IMR-90 (cell line): ENCODE data around the gene PLBD2.

Experiments used
- CEBPB ChIP-seq: IDR thresholded peaks from 2 replicates; pipeline ENCODE4 v1.6.1; 2012; ENCODE audit warnings: low read depth, low read length, improper control_type of control experiment
- CTCF ChIP-seq: conservative IDR thresholded peaks from 2 replicates; pipeline ENCODE4 v1.5.1; 2012; ENCODE audit warnings: mild to moderate bottlenecking, low read depth, low read length, improper control_type of control experiment
- MAZ ChIP-seq: IDR thresholded peaks from 2 replicates; pipeline ENCODE4 v1.6.1; 2012; ENCODE audit warnings: low read depth, mild to moderate bottlenecking, low read length, improper control_type of control experiment, moderate library complexity, borderline replicate concordance
- MXI1 ChIP-seq: IDR thresholded peaks from 2 replicates; pipeline ENCODE4 v1.6.1; 2012; ENCODE audit warnings: low read depth, mild to moderate bottlenecking, low read length, moderate library complexity, borderline replicate concordance
- POLR2A ChIP-seq: IDR thresholded peaks from 2 replicates; pipeline ENCODE4 v1.6.1; 2012; ENCODE audit warnings: mild to moderate bottlenecking, low read depth, low read length
- RAD21 ChIP-seq: IDR thresholded peaks from 2 replicates; pipeline ENCODE4 v1.6.1; 2012; ENCODE audit warnings: low read length, improper control_type of control experiment
- RCOR1 ChIP-seq: IDR thresholded peaks from 2 replicates; pipeline ENCODE4 v1.6.1; 2012; ENCODE audit warnings: mild to moderate bottlenecking, low read length, improper control_type of control experiment; ENCODE audit not compliant: insufficient replicate concordance
- RFX5 ChIP-seq: IDR thresholded peaks from 2 replicates; pipeline ENCODE4 v1.8.0; 2012; ENCODE audit warnings: low read depth, mild to moderate bottlenecking, low read length, moderate library complexity
- SMC3 ChIP-seq: fragments of 150-350 bp; IDR thresholded peaks from 2 replicates; pipeline ENCODE4 v1.6.1; 2016; ENCODE audit warnings: low read depth, mild to moderate bottlenecking, antibody characterized with exemption, low read length, moderate library complexity
- USF2 ChIP-seq: fragments of 150-350 bp; IDR thresholded peaks from 2 replicates; pipeline ENCODE4 v1.6.1; 2017; ENCODE audit warnings: mild to moderate bottlenecking, antibody characterized with exemption, low read length, low read depth

- TF ChIP-seq CTCF: no peak
- TF ChIP-seq POLR2A: no peak
- no peak for TF ChIP-seq RAD21
- no peak for TF ChIP-seq SMC3
- TF ChIP-seq MXI1: no peak
- no peak for TF ChIP-seq RFX5
- TF ChIP-seq MAZ: no peak
- TF ChIP-seq CEBPB: no peak
- TF ChIP-seq RCOR1: no peak
- TF ChIP-seq USF2: no peak
These were observed 15.1 kb downstream of the PLBD2 start for GRCh38 chr12:113373440-113373839.
